T-helper 17 cell (primary cell): ENCODE results near the gene HHLA2. TPM values are rescaled to one million over a fixed set of nuclear protein-coding genes. Genes with fewer than 3 reads are reported as not detected.
"Not testable (repeated sequence)": the region's sequence is repeated elsewhere in the genome, so short reads cannot be mapped to it uniquely, and the experiment has no call there.

ENCODE experiments used
- ATAC-seq: fragments of 150-1000 bp; cut with Tn5 transposase; 2 replicates; pipeline ENCODE4 v1.10.0; 2021; ENCODE audit warnings: mild to moderate bottlenecking, moderate library complexity
- DNase-seq, 3 donors: peaks; one replicate each; pipeline versions ENCODE4 v3.0.0 to v3.0.0-alpha.2; 2020 to 2021
- H3K9me3 ChIP-seq: one replicate; pipeline ENCODE4 v1.7.0; 2013; ENCODE audit warnings: low read length, mild to moderate bottlenecking; ENCODE audit not compliant: control insufficient read depth, poor library complexity, severe bottlenecking
- H3K27ac Mint-ChIP-seq: one replicate; pipeline ENCODE4 v1.8.0; 2022; ENCODE audit warnings: mild to moderate bottlenecking, moderate library complexity, mixed read lengths
- H3K27me3 Mint-ChIP-seq: one replicate; pipeline ENCODE4 v1.8.0; 2022; ENCODE audit warnings: mixed read lengths
- H3K36me3 Mint-ChIP-seq: one replicate; pipeline ENCODE4 v1.8.0; 2022; ENCODE audit warnings: low read depth, mixed read lengths
- H3K4me1 Mint-ChIP-seq: one replicate; pipeline ENCODE4 v1.8.0; 2022; ENCODE audit warnings: mild to moderate bottlenecking, mixed read lengths
- H3K4me3 Mint-ChIP-seq: one replicate; pipeline ENCODE4 v1.8.0; 2022; ENCODE audit warnings: mild to moderate bottlenecking, moderate library complexity, mixed read lengths
- total RNA-seq, 4 donors: library from RNA in 2 of 4; stranded (reverse) in 2 of 4; gene quantifications; one replicate each; pipeline ENCODE4 v1.2.3 and lab custom pipeline; 2022 to 2026

The HHLA2 gene
- total RNA-seq, 2 donors from 2014 or later, result 0.37 to 2.0 TPM

DNA sequence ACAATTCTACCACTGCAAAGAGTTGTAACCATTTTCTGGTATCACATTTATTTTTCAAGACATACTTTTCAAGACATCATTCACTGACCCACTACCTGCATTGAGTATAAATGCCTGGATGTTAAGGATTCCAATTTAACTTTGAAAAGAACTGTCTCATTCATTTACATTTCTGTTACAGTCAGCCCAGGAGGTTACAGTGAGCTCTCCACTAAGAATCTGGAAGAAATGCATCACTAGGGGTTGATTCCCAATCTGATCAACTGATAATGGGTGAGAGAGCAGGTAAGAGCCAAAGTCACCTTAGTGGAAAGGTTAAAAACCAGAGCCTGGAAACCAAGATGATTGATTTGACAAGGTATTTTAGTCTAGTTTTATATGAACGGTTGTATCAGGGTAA, 81.0 kb downstream of the HHLA2 start:
- DNase-seq (no peak), ATAC-seq (no peak)
- Mint-ChIP-seq H3K4me1 (no peaks in the 10 kb centered on the region), H3K27ac (no peak overlapping the region), H3K4me3 (no peak overlapping the region), H3K27me3 (no peaks in the 10 kb centered on the region), H3K36me3 (no peaks in the 10 kb centered on the region)
- H3K9me3 ChIP-seq, result no peaks in the 10 kb centered on the region

DNA sequence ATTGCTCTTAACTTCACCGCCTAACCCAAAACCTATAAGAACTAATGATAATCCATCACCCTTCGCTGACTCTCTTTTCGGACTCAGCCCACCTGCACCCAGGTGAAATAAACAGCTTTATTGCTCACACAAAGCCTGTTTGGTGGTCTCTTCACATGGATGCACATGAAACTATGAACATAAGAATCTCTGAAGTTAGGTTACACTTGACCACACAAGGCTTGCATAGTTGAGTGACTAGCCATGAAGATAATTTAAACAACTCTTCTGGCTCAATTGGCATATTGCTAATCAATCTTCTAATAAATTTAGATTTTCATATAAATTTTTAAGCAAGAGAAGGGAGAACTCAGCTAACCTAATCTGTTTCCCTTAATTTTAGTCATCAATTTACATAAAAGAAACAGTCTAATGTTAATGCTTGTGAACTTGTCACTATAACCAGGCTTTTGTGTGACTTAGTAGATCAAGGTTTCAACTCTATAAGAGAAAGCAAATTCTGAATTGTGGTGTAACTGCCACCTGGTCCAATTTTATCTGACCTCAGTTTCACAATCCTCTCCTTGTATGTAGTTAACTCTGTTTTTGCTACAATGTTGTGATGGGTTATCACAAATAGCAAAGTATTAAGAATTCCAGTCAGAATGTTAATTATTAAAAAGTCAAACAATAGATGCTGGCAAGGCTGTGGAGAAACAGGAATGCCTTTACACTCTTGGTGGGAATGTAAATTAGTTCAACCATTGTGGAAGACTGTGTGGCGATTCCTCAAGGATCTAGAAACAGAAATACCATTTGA, 82.0 kb downstream of the HHLA2 start:
- Mint-ChIP-seq H3K4me3 (no peak overlapping the region), H3K27ac (no peak overlapping the region), H3K36me3 (no peaks in the 10 kb centered on the region), H3K4me1 (no peaks in the 10 kb centered on the region), H3K27me3 (no peaks in the 10 kb centered on the region)
- ATAC-seq, result no peak
- DNase-seq, result no peak
- no peaks in the 10 kb centered on the region for H3K9me3 ChIP-seq

GRCh38 chr3:108378952-108379342, 82.6 kb downstream of the HHLA2 start:
- not testable (repeated sequence) for H3K4me1 Mint-ChIP-seq, DNase-seq, ATAC-seq, H3K27ac Mint-ChIP-seq, H3K9me3 ChIP-seq, H3K4me3 Mint-ChIP-seq, H3K27me3 Mint-ChIP-seq, H3K36me3 Mint-ChIP-seq

DNA sequence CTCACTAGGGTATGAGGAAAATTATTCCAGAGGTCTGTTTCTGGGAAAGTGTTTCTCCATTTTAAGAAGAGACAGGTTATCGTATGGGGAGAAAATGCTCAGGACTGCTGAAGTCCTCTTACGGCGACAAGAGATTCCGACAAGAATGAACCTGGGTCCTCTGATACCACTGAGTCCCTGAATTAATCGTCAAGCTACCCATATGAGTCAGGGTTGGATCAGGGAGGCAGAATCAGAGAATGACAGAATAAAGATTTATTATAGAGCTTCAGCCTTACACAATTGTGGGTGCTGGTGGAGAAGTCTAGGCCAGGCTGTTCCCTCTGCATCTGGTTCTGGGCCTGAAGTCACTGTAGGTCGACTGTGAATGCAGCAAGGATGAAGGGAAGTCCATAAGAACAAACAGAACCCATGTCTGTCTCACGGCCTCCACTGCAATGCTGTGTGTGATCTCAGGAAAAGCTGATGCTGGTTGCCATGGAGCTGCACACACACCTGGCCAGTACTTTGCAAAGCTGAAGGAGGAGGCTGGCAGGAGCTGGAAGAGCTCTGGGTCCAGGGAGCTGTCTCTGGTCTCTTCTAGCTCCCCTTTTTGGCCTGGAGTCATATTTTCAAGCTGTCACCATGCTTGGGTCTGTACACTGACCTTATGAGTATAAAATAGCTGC, 83.9 kb downstream of the HHLA2 start:
- no peak overlapping the region for H3K27ac Mint-ChIP-seq
- no peaks in the 10 kb centered on the region for H3K4me1 Mint-ChIP-seq
- DNase-seq, result no peak
- H3K9me3 ChIP-seq, result no peaks in the 10 kb centered on the region
- no peaks in the 10 kb centered on the region for H3K27me3 Mint-ChIP-seq
- no peak for ATAC-seq
- H3K36me3 Mint-ChIP-seq, result no peaks in the 10 kb centered on the region
- H3K4me3 Mint-ChIP-seq, result no peak overlapping the region

- no peak for ATAC-seq
- DNase-seq, result no peak
- Mint-ChIP-seq H3K4me3 (no peak overlapping the region), H3K4me1 (no peaks in the 10 kb centered on the region), H3K27me3 (no peaks in the 10 kb centered on the region), H3K36me3 (no peaks in the 10 kb centered on the region), H3K27ac (no peak overlapping the region)
- no peaks in the 10 kb centered on the region for H3K9me3 ChIP-seq
These were observed 85.3 kb downstream of the HHLA2 start for GRCh38 chr3:108381529-108382140.

DNA sequence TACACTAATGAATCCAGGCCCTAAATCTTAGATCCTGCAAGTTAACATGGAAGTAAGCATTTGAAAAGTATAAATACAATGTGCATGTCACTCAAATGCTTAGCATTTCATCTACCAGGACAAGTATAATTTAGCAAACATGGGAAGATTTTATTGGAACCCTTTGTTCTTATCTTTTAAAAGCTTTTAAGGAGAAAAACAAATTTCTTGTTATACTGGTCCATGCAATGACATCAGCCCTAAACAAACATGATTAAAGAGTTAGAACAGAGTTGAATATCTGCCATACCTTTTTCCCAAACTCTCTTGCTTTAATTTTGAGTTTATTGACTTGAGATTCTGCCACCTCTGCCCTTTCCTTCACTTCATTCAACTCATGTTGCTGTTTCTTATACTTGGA, 87.0 kb downstream of the HHLA2 start:
- no peaks in the 10 kb centered on the region for H3K36me3 Mint-ChIP-seq
- peaks cover 2% of the 10 kb centered on the region for H3K4me1 Mint-ChIP-seq
- peaks cover under 1% of the 10 kb centered on the region for H3K27me3 Mint-ChIP-seq
- H3K27ac Mint-ChIP-seq, result no peak overlapping the region
- no peaks in the 10 kb centered on the region for H3K9me3 ChIP-seq
- ATAC-seq (no peak), DNase-seq (no peak)
- no peak overlapping the region for H3K4me3 Mint-ChIP-seq

DNA sequence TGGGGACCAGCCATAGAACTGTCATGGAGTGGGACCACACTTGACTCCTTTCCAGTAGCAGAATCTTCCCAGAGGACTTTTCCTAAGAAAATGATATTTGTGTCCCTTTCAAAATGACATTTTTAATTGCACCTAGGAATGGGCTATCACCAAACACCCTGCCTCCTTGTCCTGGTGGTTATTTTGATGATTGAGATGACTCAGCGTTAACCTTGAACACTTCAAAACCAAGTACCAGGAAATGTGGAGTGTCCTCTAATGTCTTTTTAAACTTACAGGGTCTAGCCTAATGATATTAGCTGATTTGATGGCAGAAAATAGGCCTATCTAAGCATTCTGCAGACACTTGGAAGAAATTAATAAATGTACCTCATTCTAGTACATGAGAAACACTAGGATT, 90.7 kb downstream of the HHLA2 start:
- Mint-ChIP-seq H3K27me3 (peaks cover 18% of the 10 kb centered on the region), H3K4me1 (peaks cover 4% of the 10 kb centered on the region), H3K27ac (no peak overlapping the region), H3K4me3 (no peak overlapping the region), H3K36me3 (no peaks in the 10 kb centered on the region)
- H3K9me3 ChIP-seq, result no peaks in the 10 kb centered on the region
- ATAC-seq (no peak), DNase-seq (no peak)

- H3K27ac Mint-ChIP-seq, result no peak overlapping the region
- no peak for DNase-seq
- peaks cover 27% of the 10 kb centered on the region for H3K27me3 Mint-ChIP-seq
- H3K36me3 Mint-ChIP-seq, result no peaks in the 10 kb centered on the region
- no peak for ATAC-seq
- H3K9me3 ChIP-seq, result no peaks in the 10 kb centered on the region
- no peak overlapping the region for H3K4me3 Mint-ChIP-seq
- peaks cover 4% of the 10 kb centered on the region for H3K4me1 Mint-ChIP-seq
These were observed 92.1 kb downstream of the HHLA2 start for GRCh38 chr3:108388136-108389132.

- Mint-ChIP-seq H3K27ac (no peak overlapping the region), H3K36me3 (no peaks in the 10 kb centered on the region), H3K4me1 (peaks cover 4% of the 10 kb centered on the region)
These were observed 93.0 kb downstream of the HHLA2 start for GRCh38 chr3:108389372-108389771.

DNA sequence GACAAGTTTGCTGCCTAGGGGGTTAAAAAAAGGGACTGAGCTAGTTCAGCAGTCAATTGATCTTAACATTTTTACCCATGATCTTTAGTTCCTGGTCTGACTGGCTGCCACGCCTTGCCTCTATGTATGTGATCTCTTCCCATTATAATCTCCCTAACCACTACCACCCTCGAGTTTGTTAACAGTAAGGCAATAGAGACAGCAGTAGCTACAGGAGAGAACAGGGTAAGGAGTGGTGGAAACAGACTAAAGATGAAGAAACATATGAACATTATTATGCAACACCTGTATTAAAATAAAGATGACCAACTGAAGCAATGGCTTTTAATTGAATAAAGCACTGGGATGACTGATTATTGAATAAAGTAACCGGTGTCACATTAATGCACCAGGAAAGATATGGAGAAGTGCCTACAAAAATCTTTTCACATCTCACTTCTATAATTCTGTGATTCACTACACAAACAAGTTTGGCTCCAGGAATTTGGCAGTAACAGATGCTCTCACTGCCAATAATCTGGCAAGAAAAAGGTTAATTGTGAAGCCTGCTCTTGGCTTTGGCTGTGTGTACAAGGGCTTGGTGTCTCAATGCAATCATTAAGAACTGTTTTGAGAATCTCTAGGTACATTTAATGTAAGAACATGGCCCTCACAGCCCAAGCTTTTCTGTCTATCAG, 95.7 kb downstream of the HHLA2 start:
- H3K4me1 Mint-ChIP-seq, result peaks cover 9% of the 10 kb centered on the region
- peaks cover 28% of the 10 kb centered on the region for H3K27me3 Mint-ChIP-seq
- H3K27ac Mint-ChIP-seq, result no peak overlapping the region
- DNase-seq (no peak), ATAC-seq (no peak)
- no peaks in the 10 kb centered on the region for H3K36me3 Mint-ChIP-seq
- no peaks in the 10 kb centered on the region for H3K9me3 ChIP-seq
- H3K4me3 Mint-ChIP-seq, result no peak overlapping the region

More at GRCh38 chr3:108389372-108389771, 93.0 kb downstream of the HHLA2 start:
- ATAC-seq (no peak), DNase-seq (no peak)
- Mint-ChIP-seq H3K27me3 (peaks cover 28% of the 10 kb centered on the region), H3K4me3 (no peak overlapping the region)
- no peaks in the 10 kb centered on the region for H3K9me3 ChIP-seq

- H3K4me1 Mint-ChIP-seq, result peaks cover 6% of the 10 kb centered on the region
- DNase-seq (no peak), ATAC-seq (no peak)
- H3K27ac Mint-ChIP-seq, result no peak overlapping the region
- H3K9me3 ChIP-seq, result no peaks in the 10 kb centered on the region
- H3K27me3 Mint-ChIP-seq, result peaks cover 36% of the 10 kb centered on the region
- H3K4me3 Mint-ChIP-seq, result no peak overlapping the region
- H3K36me3 Mint-ChIP-seq, result no peaks in the 10 kb centered on the region
These were observed 97.0 kb downstream of the HHLA2 start for GRCh38 chr3:108393128-108393900.

- no peak overlapping the region for H3K4me3 Mint-ChIP-seq
- H3K27ac Mint-ChIP-seq, result no peak overlapping the region
- H3K4me1 Mint-ChIP-seq, result peaks cover 4% of the 10 kb centered on the region
- H3K27me3 Mint-ChIP-seq, result peaks cover 30% of the 10 kb centered on the region
- DNase-seq (no peak), ATAC-seq (no peak)
- H3K36me3 Mint-ChIP-seq, result no peaks in the 10 kb centered on the region
- no peaks in the 10 kb centered on the region for H3K9me3 ChIP-seq
These were observed 97.7 kb downstream of the HHLA2 start for GRCh38 chr3:108394016-108394415.
